Measurements from ENCODE around the gene YBX2. TPM values are rescaled to one million over a fixed set of nuclear protein-coding genes. Genes with fewer than 3 reads are reported as not detected.
"Not testable (repeated sequence)": the region's sequence is repeated elsewhere in the genome, so short reads cannot be mapped to it uniquely, and the experiment has no call there.

YBX2 gene
- 0.49 and 0.60 TPM in 2 replicates for total RNA-seq (2014; rRNA removed; shearing (Covaris generic))

DNA sequence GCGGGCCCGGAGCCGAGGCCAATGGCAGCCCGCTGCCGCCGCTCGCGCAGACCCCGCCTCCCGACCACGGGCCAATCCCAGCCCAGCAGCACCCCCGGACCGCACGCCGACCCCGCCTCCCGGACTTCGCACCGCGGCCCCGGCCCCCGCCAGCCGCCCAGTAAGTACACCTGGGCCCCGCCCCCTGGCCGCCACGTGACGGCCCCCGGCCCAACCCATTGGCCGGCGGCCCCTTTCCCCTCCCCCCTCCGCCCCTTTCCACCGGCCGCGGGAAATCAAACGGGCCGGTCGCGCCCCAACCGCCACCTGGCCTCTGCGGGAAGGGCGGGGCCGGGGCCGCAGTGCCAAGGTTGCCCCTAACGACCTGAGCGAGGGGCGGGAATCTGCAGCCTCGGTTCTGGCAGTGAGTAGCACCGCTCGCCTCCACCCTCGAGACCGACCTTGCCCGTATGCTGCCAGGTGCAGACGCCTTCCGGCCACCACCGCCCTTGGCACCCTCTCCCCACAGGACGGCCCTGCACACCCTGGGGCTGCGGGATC, at the start of gene YBX2:
Gene YBX2, minus strand, starts transcription at position 26 of the 540 bp plus-strand sequence. CDS start 139 bp downstream, outside the sequence.
- peak; percentile 57 for DNase-seq (ENCODE audit: low read depth)

DNA sequence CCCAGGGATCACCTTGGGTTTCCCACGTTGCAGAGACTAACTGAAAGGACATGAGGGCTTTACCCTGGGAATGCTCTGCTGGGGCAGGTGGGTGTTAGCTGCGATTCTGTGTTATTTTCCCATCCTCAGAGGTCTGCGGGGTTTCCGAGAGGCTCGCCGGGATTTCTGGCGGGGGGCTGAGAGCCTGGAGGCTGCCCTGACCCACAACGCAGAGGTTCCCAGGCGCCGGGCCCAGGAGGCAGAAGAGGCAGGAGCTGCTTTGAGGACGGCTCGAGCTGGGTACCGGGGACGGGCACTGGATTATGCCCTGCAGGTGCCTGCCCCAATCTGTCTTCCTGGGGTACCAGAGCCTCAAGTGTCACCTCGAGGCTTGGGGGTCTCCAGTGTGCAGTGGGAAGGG, 48.8 kb upstream of the YBX2 start:
- DNase-seq (ENCODE audit: low read depth) = no peak

DNA sequence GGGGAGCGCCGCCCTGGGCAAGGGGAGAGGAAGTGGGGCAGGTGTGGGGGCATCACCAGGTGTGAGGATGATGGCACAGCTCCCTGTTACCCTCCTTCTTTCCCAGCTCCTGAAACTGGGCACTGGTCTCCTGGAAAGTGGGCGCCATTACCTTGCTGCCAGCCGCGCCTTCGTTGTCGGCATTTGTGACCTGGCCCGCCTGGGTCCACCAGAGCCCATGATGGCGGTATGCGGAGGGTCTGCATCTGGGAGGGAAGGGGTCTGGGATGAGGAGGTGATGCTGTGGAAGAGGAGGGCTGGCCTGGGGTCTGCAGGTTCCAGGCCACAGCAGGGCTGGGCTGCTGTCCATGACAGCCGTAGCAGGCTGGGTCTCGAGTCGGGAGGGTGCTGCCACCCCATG, 47.4 kb upstream of the YBX2 start:
- DNase-seq (ENCODE audit: low read depth) = no peak

DNA sequence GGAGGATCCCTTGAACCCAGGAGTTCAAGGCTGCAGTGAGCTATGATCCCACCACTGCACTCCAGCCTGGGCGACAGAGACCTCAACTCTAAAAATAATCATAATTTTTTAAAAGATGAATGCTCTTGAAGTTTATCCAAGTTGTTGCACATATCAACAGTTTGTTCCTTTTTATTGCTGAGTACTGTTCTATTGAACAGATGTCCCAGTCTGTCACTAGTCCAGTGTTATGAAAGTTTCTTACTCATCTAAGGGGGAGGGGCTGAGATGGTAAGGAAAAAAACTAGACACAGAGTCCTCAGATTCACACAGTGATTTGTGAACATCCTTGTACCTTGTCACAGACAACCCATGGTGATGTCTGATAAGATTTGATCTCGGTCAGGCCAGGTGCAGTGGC, 45.7 kb upstream of the YBX2 start:
- peak; percentile 17 for DNase-seq (ENCODE audit: low read depth)

DNA sequence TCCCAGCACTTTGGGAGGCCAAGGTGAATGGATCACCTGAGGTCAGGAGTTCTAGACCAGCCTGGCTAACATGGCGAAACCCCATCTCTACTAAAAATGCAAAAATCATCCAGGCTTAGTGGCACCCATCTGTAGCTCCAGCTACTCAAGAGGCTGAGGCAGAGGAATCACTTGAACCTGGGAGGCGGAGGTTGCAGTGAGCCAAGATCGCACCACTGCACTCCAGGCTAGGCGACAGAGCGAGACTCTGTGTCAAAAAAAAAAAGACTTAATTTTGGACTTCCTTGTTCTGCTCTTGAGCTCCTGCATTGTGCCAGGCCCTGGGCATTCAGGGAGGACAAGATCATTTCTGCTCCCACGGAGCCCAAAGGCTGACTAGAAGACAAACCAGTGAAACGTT, 43.2 kb upstream of the YBX2 start:
- DNase-seq (ENCODE audit: low read depth) = not testable (repeated sequence)

DNA sequence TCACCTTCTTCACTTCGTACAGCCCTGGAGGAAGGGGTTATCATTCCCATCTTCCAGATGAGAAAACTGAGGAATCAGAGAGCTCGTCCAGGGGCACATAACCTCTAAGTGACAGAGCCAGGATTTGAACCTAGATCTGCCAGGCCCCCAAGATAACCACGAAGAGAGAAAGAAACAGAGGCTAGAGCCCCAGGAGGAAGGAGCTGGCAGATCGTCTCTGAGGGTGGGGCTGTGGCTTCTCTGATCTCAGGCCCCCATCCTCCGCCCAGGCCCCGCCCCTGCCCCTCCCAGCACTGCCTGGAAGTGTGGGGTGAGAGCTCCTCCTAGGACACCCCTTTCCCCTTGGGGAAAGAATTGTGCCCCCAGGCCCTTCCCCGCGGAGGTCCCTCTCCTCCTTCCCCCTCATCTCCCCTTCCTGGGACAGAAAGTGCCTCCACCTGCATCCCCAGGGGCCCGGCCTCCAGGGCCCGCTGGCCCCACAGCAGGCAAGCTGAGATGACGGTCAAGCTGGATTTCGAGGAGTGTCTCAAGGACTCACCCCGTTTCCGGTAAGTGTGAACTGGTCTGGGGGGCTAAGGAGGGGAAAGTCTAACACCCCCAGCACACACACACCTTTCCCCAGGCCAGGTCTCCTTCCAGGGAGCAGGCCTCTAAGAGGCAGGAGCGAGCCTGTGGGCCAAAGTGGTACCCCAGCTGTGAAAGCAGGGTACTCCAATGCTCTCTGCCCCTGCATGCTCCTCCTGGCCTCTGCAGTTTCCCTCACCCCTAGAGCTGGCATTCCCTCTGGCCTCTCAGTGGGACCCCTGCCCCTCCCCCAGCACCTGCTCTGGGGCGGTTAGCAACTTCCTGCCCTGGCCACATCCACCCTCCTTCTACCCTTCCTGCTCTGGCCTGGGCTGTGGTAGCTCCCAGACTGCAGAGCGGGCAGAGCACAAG, 42.1 kb upstream of the YBX2 start, which contains the start of gene ACAP1:
Gene ACAP1, plus strand, starts transcription at position 290 of the 936 bp plus-strand sequence. Its CDS starts 206 bp downstream, at position 496.
- DNase-seq (ENCODE audit: low read depth) = no peak

DNA sequence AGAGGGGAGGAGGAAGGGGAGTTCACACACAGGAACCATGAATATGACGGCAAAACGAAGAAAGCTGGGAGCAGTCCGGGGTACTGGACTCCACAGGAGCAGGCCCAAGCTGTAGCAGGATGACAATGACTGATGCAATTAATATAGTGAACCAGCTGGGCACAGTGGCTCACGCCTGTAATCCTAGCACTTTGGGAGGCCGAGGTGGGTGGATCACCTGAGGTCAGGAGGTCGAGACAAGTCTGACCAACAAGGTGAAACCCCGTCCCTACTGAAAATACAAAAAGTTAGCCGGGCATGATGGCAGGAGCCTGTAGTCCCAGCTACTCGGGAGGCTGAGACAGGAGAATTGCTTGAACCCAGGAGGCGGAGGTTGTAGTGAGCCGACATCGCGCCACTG, 41.3 kb upstream of the YBX2 start:
- DNase-seq (ENCODE audit: low read depth) = not testable (repeated sequence)

DNA sequence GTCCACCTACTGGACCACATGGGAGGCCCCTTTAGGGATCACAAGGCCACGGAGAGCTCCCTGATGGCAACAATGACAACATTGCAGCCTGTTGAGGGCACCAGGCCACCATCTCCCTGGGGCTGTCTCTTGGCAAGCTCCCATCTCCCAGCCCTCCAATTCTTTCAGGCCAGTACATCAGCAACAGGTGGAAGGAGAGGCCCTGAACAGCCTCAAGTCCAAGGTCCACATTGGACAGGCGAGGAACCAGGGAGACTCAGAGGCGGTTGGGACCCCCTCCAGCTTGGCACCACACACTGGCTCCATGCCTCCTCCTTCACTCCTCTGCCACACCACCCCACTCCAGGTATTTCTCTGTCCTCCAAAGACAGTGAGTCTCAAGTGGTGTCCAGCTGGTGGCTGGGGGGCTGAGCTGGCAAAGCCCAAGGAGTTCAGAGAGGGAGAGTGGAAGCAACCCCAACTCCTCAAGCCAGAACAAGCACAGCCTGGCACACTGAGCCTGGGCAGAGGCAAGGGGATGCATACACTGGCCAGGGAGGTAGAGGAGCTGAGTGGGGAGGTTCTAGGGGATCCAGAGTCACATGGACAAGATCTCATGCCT, 40.6 kb upstream of the YBX2 start:
- no peak for DNase-seq (ENCODE audit: low read depth)

DNA sequence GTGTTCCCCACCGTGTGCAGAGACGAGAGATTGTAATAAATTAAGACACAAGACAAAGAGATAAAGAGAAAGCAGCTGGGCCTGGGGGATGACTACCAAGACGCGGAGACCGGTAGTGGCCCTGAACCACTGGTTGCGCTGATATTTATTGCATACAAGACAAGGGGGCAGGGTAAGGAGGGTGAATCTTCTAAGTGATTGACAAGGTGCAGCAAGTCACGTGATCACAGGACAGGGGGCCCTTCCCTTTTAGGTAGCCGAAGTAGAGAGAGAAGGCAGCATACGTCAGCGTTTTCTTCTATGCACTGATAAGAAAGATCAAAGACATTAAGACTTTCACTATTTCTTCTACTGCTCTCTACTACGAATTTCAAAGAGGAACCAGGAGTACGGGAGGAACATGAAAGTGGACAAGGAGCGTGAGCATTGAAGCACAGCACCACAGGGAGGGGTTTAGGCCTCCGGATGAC, 38.2 kb upstream of the YBX2 start:
- not testable (repeated sequence) for DNase-seq (ENCODE audit: low read depth)

DNA sequence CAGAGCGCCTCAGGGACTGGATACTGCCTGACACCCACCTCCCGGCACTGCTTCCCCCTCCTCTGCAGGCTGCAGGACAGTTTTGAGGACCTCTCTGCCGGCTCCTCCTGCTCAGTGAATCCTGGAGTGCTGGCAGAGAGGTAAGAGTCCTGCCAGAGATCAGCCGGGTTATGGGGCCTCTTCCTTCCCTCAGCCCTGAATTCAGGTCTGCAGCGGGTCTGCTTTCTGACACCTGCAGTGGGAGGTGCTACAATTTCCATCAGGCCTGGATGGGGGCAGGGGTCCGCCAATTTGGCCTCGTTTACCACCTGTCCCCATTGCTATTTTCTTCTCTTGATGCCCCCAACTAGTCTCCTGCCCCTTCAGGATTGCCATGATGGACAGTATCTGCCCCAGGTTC, 37.7 kb upstream of the YBX2 start:
- DNase-seq (ENCODE audit: low read depth) = no peak

DNA sequence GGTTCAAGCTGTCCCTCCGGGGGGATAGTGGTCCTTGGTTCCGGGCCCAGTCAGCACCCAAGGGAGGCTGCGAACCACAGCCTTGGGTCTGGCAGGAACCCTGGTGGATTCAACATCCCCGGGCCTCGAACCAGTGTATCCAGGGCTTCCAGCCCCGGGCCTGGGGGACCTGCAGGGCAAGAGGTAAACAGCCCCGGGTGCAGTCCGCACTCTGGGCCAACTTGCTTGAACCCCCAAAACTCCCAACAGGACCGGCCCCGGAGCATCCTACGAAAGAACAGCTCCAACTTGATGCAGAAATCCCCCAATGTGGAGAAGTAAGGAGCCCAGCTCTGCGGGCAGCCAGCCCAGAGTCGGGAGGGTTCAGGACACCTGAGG, 36.2 kb upstream of the YBX2 start:
- no peak for DNase-seq (ENCODE audit: low read depth)

DNA sequence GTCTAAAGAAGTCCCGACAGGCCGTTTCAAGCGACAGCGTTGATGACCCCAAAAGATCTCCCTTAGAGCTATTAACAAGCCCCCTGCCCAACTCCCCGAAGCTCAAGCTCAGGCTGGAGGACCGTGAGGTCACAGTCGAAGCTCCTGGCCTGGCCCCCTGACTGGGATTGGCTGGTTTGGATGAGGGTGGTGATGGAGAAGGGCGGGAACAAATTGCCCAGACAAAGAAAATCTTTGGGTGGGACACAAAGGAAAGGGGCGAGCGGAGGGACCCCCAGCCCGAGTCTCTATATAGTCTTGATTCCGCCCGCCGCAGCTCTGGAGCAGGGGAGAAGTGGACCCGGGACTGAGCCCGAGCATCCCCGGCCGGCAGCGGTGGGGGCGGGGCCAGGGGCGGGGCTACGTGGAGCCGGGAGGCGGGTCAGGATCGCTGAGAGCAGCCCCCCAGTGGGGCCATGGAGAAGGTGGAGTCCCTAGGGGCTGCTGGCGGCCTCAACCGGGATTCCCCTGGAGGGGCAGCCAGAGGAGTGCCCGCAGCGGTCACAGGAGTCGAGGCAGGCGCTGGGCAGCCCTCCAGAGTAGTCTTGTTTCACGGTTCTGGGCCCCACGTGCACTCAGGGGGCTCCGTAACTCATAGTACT, 35.7 kb upstream of the YBX2 start:
- peak; percentile 77 for DNase-seq (ENCODE audit: low read depth)

DNA sequence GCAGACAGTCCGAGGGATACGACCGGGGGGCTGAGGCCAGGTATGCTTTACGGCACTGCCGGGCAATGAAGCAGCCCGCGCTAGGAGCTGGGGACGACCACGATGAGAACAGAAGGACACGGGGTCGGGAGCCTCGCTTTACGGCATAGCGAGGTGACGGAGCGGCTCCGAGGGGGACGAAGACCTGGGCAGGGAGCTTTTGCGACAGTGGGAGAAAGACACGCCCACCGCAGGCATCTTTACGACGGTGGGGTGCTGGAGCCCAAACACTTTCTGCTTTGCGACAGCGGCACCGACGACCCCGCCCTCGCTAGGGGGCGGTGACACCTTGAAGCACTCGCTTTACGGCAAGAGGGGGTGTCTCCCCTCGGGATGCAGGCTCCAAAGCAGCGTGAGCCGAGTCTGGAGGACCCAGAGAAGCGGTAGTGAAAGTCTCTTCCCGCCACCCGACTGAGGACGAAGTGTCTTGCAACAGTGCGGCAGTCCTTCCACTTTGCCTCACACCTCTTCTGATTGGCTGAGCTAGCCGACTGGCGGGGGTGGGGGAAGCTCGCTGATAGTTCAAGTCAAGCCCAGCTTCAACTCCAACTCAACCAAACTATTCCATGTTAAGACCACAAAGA, 35.0 kb upstream of the YBX2 start:
- DNase-seq (ENCODE audit: low read depth) = peak; percentile 97

DNA sequence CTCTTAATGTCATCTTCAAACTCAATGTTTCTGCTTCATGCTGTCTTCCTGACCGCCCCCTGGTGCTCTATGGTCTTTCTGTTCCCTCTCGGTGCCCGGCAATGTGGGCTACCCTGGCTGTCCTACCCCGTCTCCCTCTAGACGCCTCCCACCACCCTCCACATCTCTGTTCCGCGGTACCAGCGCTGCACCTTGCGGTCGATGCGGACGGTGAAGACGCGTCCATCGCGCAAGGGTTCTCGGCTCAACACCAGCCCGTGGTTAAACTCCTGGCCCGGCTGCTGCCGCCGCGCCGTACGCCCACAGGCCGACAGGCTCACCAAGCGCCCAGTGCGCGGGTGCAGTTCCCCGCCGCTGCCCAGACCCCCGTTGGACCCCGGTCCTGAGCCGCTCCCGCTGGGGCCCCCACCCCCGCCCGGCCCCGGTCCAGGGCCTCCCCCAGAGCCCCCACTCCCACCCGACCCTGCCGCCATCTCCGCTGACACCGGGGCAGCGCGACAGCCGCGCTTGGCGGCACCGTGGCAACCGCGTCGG, 34.5 kb upstream of the YBX2 start, which contains the start of gene NEURL4:
Gene NEURL4, minus strand, starts transcription at position 496 of the 534 bp plus-strand sequence. Its CDS starts 23 bp downstream, at position 473.
- DNase-seq (ENCODE audit: low read depth) = peak; percentile 32

DNA sequence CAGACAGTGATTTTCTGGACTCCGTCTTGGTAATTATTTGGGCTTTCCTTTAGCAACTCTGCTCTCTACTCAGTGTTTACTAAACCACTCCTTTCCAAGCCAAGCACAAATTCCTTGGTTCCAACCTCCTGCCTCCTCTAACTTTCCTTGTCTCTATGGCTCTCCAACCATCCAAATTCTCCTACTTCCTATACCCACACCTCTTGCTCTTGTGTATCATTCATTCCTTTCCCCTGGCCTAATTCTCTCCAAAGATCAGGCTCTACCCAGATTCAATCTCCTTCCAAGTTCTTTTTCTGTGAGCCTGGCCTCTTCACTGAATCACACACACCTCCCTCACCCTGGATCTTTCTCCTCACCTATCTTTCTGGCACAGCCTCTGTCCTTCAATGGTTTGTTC, 33.6 kb upstream of the YBX2 start:
- no peak for DNase-seq (ENCODE audit: low read depth)

DNA sequence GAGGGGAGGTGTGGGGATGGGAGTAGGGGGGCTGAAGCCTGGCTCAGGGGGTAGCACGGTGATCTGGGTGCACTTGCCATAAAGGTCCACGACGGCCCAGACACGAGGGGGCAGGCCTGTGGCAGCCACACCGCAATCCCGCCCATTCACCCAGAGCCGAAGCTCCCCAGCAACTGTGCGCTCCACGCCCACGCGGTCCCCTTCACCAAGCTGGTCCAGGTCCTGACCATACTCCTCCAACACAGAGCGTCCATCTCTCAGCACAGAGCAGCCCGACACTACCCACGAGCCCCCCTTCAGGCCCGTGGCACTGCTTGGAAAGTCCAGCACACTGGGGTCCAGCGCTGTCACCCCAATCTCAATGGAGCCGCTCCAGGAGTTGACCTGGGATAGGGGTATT, 33.1 kb upstream of the YBX2 start:
- no peak for DNase-seq (ENCODE audit: low read depth)

DNA sequence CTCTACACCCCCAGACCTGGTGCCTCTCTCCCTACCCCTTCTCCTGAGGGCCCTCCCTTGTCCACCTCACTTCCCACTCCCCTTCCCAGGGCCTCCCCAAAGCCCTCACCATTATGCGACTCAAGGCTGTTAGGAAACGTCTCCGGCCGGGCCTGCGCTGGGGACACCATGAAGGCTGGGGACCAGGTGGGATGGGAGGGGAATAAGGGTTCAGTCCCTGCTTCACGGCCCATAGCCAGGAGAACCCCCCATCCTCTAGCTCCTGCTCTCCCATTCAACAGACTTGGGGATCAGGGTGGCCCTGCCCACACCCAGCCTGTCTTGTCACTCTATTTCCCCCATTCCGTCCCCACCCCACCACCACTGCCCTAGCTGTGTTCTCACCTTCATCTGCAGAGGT, 32.6 kb upstream of the YBX2 start:
- no peak for DNase-seq (ENCODE audit: low read depth)

DNA sequence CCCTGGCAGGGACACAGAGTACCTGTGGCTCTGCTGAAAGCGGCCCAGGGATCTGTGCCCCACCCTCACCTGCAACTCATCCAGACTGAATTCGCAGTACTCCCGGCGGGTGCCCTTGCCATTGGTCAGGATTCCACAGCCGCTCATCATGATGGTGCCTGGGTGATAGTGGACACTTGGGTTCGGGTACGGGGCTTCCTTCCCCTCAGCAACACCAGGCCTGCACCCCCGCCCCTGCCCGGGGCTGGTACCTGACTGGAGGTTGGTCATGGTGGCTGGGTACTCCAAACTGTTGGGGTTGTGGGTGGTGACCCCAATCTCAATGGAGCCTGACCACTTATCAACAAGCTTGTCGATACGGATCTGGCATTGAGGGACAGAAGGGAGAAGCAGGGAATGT, 31.7 kb upstream of the YBX2 start:
- DNase-seq (ENCODE audit: low read depth) = no peak

DNA sequence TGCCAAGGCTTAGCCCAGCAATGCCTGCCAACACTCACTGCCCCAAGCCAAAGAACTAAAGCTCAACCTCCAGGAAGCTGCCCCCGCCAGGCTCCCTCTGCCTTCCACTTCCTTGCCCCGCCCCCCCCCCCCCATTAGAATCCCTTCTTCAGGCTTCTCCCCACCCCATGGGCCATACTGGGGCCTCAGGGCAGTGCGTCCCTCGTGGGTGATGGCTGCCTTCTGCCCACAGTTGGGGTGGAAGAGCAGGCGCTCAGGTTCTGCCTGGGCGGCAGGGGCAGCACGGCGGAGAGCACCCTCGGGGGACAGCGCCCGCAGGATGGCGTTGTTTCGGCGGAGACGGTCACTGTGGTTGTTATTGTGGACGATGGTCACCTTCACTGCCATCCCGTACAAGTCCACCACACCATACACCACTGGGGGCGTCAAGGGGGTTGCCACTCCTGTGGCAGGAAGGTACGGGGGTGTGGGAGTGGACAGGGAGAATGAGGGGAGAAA, 30.6 kb upstream of the YBX2 start:
- no peak for DNase-seq (ENCODE audit: low read depth)

DNA sequence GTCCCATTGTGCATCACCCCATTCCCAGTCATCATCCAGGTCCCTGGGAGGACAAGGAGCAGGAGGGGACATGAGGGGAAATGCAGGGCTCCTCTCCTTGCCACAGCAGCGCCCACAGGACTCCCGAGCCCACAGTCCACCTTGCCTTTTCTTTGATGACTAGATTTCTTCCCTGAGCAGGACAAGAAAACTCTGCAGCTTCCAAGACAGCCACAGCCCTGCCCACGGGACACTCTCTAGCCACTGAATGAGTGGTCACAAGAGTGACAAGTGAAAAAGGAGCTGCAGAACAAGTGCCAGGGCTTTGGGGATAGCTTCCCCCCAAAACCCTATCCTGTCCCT, 30.0 kb upstream of the YBX2 start:
- no peak for DNase-seq (ENCODE audit: low read depth)

DNA sequence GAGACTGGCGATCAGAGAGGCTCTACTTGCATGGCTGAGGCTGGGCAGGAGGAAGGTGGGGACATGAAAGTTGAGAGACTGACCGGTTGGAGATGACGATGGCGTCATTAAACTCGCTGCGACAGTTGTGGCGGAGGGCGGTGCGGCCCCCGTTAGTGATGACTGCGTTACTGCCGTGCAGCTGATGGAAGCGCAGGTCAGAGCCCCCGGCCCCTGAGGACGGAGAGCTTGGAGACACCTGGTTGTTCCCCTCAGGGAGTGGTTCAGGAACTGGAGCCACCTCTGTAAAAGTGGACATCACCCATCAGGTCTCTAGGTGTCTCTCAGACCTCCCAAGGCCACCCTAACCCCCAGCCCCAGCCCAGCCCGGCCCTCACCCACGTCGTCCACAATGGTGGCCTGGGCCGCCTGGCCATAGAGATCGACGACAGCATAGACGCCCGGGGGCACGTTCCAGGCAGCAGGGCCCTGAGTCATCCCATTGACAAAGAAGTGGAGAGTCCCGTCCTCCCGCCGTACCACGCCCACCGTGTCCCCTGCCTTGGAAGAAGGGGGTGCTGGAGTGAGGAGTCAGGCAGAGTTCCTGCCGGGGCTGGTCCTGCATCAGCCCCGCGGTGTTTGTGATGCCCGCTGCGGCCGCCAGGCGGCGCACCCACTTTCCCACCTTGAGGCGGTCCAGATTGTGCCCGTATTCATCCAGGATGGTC, 29.4 kb upstream of the YBX2 start:
- no peak for DNase-seq (ENCODE audit: low read depth)

All from RPMI7951 (cell line).